ENCODE results near the gene COPA. TPM values are rescaled to one million over a fixed set of nuclear protein-coding genes. Genes with fewer than 3 reads are reported as not detected.

The COPA gene
- total RNA-seq, 1 experiment from 2014 or later = 155 TPM

GRCh38 chr1:160267284-160267991 lies 75.6 kb downstream of the COPA start:
- Mint-ChIP-seq H3K4me1 (ENCODE audit: low read depth, unreplicated experiment) (no peaks in the 10 kb centered on the region), H3K4me3 (ENCODE audit: unreplicated experiment) (no peak overlapping the region), H3K9me3 (ENCODE audit: unreplicated experiment) (no peaks in the 10 kb centered on the region), H3K27me3 (ENCODE audit: insufficient read depth, unreplicated experiment) (peaks cover 2% of the 10 kb centered on the region), H3K36me3 (ENCODE audit: insufficient read depth, unreplicated experiment) (peaks cover 2% of the 10 kb centered on the region), H3K27ac (ENCODE audit: unreplicated experiment) (no peak overlapping the region)
- POLR2A ChIA-PET = interaction anchor here (0.6 kb wide), 1 partner anchor 85 kb away, joined by 3 read pairs; no protein-coding TSS in a partner anchor
- intact Hi-C loops (cut with micrococcal nuclease; ENCODE audit: unreplicated experiment) = no loop called here
- H3K4me3 ChIP-seq (ENCODE audit: low read depth, low read length) = no peak overlapping the region
- CTCF ChIA-PET = no interaction called here
- no peaks in the 10 kb centered on the region for H3K4me1 ChIP-seq
- no peaks in the 10 kb centered on the region for H3K27me3 ChIP-seq (replicated peaks; ENCODE audit: control insufficient read depth, insufficient read depth, low read length)
- H3K36me3 ChIP-seq (ENCODE audit: control insufficient read depth, insufficient read depth, low read length) = no peaks in the 10 kb centered on the region
- DNase-seq = no peak
- H3K9me3 ChIP-seq = no peaks in the 10 kb centered on the region
- no TSS peak for BruUV-seq (replicated peaks)
- no peak for TF ChIP-seq CTCF (IDR thresholded peaks at IDR 0.05; ENCODE audit: insufficient read depth in 1 of 2, low read depth in 1 of 2, low read length in 1 of 2, severe bottlenecking in 1 of 2, unreplicated experiment in 1 of 2)

GRCh38 chr1:160264795-160265307 lies 78.2 kb downstream of the COPA start:
- intact Hi-C loops (cut with micrococcal nuclease; ENCODE audit: unreplicated experiment) = no loop called here
- no peaks in the 10 kb centered on the region for H3K27me3 ChIP-seq (replicated peaks; ENCODE audit: control insufficient read depth, insufficient read depth, low read length)
- no peak overlapping the region for H3K27ac Mint-ChIP-seq (ENCODE audit: unreplicated experiment)
- ChIA-PET CTCF (interaction anchor here (1.3 kb wide), 1 partner anchor 27 kb away, joined by 4 read pairs; no protein-coding TSS in a partner anchor), POLR2A (no interaction called here)
- peaks cover 2% of the 10 kb centered on the region for H3K27me3 Mint-ChIP-seq (ENCODE audit: insufficient read depth, unreplicated experiment)
- DNase-seq = no peak
- no peak overlapping the region for H3K4me3 Mint-ChIP-seq (ENCODE audit: unreplicated experiment)
- peaks cover 13% of the 10 kb centered on the region for H3K36me3 Mint-ChIP-seq (ENCODE audit: insufficient read depth, unreplicated experiment)
- H3K36me3 ChIP-seq (ENCODE audit: control insufficient read depth, insufficient read depth, low read length) = no peaks in the 10 kb centered on the region
- H3K9me3 Mint-ChIP-seq (ENCODE audit: unreplicated experiment) = no peaks in the 10 kb centered on the region
- H3K9me3 ChIP-seq = no peaks in the 10 kb centered on the region
- no peak overlapping the region for H3K4me3 ChIP-seq (ENCODE audit: low read depth, low read length)
- no peak for TF ChIP-seq CTCF (IDR thresholded peaks at IDR 0.05; ENCODE audit: insufficient read depth in 1 of 2, low read depth in 1 of 2, low read length in 1 of 2, severe bottlenecking in 1 of 2, unreplicated experiment in 1 of 2)
- H3K4me1 ChIP-seq = no peaks in the 10 kb centered on the region
- H3K4me1 Mint-ChIP-seq (ENCODE audit: low read depth, unreplicated experiment) = peaks cover 9% of the 10 kb centered on the region
- BruUV-seq (replicated peaks) = no TSS peak

- Mint-ChIP-seq H3K36me3 (ENCODE audit: insufficient read depth, unreplicated experiment) (peaks cover 19% of the 10 kb centered on the region), H3K27ac (ENCODE audit: unreplicated experiment) (peak within 1 kb of the TSS; percentile 97), H3K4me1 (ENCODE audit: low read depth, unreplicated experiment) (peaks cover 15% of the 10 kb centered on the region), H3K4me3 (ENCODE audit: unreplicated experiment) (peak within 1 kb of the TSS; percentile 92), H3K9me3 (ENCODE audit: unreplicated experiment) (no peaks in the 10 kb centered on the region), H3K27me3 (ENCODE audit: insufficient read depth, unreplicated experiment) (no peaks in the 10 kb centered on the region)
- ChIA-PET POLR2A (interaction anchor here (0.5 to 2.4 kb wide), 8 partner anchors 10 to 161 kb away, joined by 3 to 21 read pairs (median 6); partner anchors contain the start of gene PEX19), CTCF (interaction anchor here (0.6 to 3.1 kb wide), 5 partner anchors 10 to 176 kb away, joined by 3 to 33 read pairs (median 10); no protein-coding TSS in a partner anchor)
- H3K4me3 ChIP-seq (ENCODE audit: low read depth, low read length) = peak within 1 kb of the TSS; percentile 99
- no peaks in the 10 kb centered on the region for H3K9me3 ChIP-seq
- intact Hi-C loops (cut with micrococcal nuclease; ENCODE audit: unreplicated experiment) = loop anchor here (1.0 kb wide), 1 partner anchor 23 kb away; the partner anchor contains the start of gene PEX19
- peak; percentile 98 for DNase-seq
- no peaks in the 10 kb centered on the region for H3K4me1 ChIP-seq
- TSS peak; percentile 65 for BruUV-seq (replicated peaks)
- no peak for TF ChIP-seq CTCF (IDR thresholded peaks at IDR 0.05; ENCODE audit: insufficient read depth in 1 of 2, low read depth in 1 of 2, low read length in 1 of 2, severe bottlenecking in 1 of 2, unreplicated experiment in 1 of 2)
- no peaks in the 10 kb centered on the region for H3K27me3 ChIP-seq (replicated peaks; ENCODE audit: control insufficient read depth, insufficient read depth, low read length)
- H3K36me3 ChIP-seq (ENCODE audit: control insufficient read depth, insufficient read depth, low read length) = no peaks in the 10 kb centered on the region; the same call in 1 of the 2 replicates
Measured at GRCh38 chr1:160261893-160262794, 80.9 kb downstream of the COPA start, which contains the start of gene DCAF8. Gene DCAF8 (minus strand): TSS chr1:160262549. CDS start chr1:160244008, 18,541 bp downstream.

All from Caco-2 (cell line).